Activated CD4-positive, alpha-beta T cell treated with anti-CD3 and anti-CD28 coated beads, Interleukin-2, amount 10 ng/mL, durations not matched to agents 7 days and 5 days (primary cell): Measurements from ENCODE around the gene ZCCHC9. TPM values are rescaled to one million over a fixed set of nuclear protein-coding genes. Genes with fewer than 3 reads are reported as not detected.
"Not testable (repeated sequence)": the region's sequence is repeated elsewhere in the genome, so short reads cannot be mapped to it uniquely, and the experiment has no call there.

ENCODE experiments used
- CTCF ChIA-PET: fragments of 350-600 bp; sonication (Branson Sonifier 250); formaldehyde crosslinking; loops from one replicate; lab custom pipeline; 2021; ENCODE audit warnings: antibody characterized with exemption; lab: Charles Lee
- POLR2A ChIA-PET: fragments of 350-600 bp; sonication (Branson Sonifier 250); formaldehyde crosslinking; loops from one replicate; lab custom pipeline; 2021; ENCODE audit warnings: antibody characterized with exemption; lab: Charles Lee
- DNase-seq: peaks from one replicate; pipeline ENCODE4 v3.0.0-alpha.2; 2020
- H3K27ac Mint-ChIP-seq: one replicate; pipeline ENCODE4 v1.8.0; 2021; ENCODE audit warnings: mild to moderate bottlenecking, moderate library complexity, mixed read lengths
- H3K27me3 Mint-ChIP-seq: one replicate; pipeline ENCODE4 v1.8.0; 2021; ENCODE audit warnings: mixed read lengths
- H3K36me3 Mint-ChIP-seq: one replicate; pipeline ENCODE4 v1.8.0; 2021; ENCODE audit warnings: low read depth, mixed read lengths
- H3K4me1 Mint-ChIP-seq: one replicate; pipeline ENCODE4 v1.8.0; 2021; ENCODE audit warnings: mixed read lengths
- H3K4me3 Mint-ChIP-seq: one replicate; pipeline ENCODE4 v1.8.0; 2021; ENCODE audit warnings: mild to moderate bottlenecking, moderate library complexity, mixed read lengths
- H3K9me3 Mint-ChIP-seq: one replicate; pipeline ENCODE4 v1.8.0; 2021; ENCODE audit warnings: mixed read lengths
- total RNA-seq, 2 experiments: library from RNA; stranded (reverse); gene quantifications; one replicate each; pipeline ENCODE4 v1.2.3, GENCODE V29; 2021

The ZCCHC9 gene
- total RNA-seq, 2 experiments from 2014 or later, result 33.6 to 35.2 TPM

DNA sequence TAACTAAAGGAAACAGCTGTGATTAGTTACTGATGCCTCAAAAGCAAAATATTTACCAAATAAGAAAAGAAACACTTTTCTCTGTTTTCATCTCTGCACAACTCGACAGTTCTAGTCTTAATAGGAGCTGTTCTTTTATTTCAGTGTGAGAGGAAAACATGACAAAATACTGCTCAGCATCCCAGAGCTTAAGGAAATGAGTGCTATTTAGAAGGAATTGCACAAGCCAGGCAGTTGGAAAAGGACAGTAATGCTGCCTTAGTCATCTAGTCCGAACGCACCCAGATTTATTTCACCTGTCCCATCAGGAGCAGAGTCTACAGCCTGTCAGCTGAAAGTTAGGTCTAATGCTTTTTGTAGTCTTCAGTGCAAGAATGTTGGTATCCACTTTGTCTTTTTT is 12.3 kb downstream of the ZCCHC9 start:
- Mint-ChIP-seq H3K4me1 (no peaks in the 10 kb centered on the region), H3K36me3 (peaks cover 30% of the 10 kb centered on the region), H3K9me3 (peaks cover 2% of the 10 kb centered on the region), H3K27ac (no peak overlapping the region), H3K4me3 (no peak overlapping the region), H3K27me3 (no peaks in the 10 kb centered on the region)
- ChIA-PET POLR2A (no interaction called here), CTCF (interaction anchor here (2.1 to 3.2 kb wide), 2 partner anchors 12 to 14 kb away, joined by 7 to 10 read pairs; partner anchors contain the start of gene ZCCHC9)
- no peak for DNase-seq

DNA sequence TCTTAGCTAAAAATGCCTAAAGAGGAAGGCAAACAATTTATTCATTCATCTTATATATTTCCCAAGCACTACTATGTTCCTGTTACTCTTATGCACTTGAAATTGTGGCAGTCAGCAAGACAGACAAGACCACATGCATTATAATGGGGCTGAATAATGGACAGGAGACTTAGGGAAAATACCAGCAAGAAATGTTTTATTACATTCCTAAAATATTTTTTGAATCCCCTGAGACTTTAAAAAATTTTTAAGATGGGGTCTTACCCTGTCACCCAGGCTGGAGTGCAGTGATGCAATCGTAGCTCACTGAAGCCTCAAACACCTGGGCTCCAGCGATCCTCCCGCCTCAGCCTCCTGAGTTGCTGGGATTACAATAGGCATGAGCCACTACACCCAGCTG is 13.2 kb downstream of the ZCCHC9 start:
- ChIA-PET CTCF (interaction anchor here (0.6 to 3.2 kb wide), 3 partner anchors 13 to 19 kb away, joined by 6 to 10 read pairs (median 7); partner anchors contain the start of gene ZCCHC9), POLR2A (no interaction called here)
- peaks cover 2% of the 10 kb centered on the region for H3K9me3 Mint-ChIP-seq
- no peak for DNase-seq
- no peak overlapping the region for H3K4me3 Mint-ChIP-seq
- no peaks in the 10 kb centered on the region for H3K27me3 Mint-ChIP-seq
- peaks cover 24% of the 10 kb centered on the region for H3K36me3 Mint-ChIP-seq
- H3K27ac Mint-ChIP-seq, result no peak overlapping the region
- no peaks in the 10 kb centered on the region for H3K4me1 Mint-ChIP-seq

DNA sequence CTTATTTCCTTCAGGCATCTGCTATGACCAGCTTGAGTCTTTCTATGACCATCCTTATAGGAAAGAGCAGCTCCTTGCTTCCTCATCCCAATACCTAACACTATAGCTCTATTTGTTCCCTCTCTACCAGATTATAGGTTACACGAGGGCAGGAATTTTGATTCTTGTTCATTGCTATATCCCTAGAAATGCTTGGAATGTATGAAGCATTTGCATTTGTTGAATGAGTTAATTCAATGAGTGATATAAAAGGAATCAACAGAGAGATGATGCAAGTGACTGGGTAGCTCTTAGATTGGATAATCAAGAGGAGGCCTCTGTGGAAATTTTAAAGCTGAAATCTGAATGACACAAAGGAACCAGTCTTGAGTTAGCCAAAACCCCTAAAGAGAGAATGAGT is 13.9 kb downstream of the ZCCHC9 start:
- H3K27me3 Mint-ChIP-seq, result no peaks in the 10 kb centered on the region
- no peak overlapping the region for H3K4me3 Mint-ChIP-seq
- H3K4me1 Mint-ChIP-seq, result no peaks in the 10 kb centered on the region
- no peak for DNase-seq
- peaks cover 22% of the 10 kb centered on the region for H3K36me3 Mint-ChIP-seq
- ChIA-PET POLR2A (no interaction called here), CTCF (interaction anchor here (0.6 to 3.2 kb wide), 3 partner anchors 13 to 18 kb away, joined by 6 to 10 read pairs (median 7); partner anchors contain the start of gene ZCCHC9)
- H3K27ac Mint-ChIP-seq, result no peak overlapping the region
- peaks cover 2% of the 10 kb centered on the region for H3K9me3 Mint-ChIP-seq

DNA sequence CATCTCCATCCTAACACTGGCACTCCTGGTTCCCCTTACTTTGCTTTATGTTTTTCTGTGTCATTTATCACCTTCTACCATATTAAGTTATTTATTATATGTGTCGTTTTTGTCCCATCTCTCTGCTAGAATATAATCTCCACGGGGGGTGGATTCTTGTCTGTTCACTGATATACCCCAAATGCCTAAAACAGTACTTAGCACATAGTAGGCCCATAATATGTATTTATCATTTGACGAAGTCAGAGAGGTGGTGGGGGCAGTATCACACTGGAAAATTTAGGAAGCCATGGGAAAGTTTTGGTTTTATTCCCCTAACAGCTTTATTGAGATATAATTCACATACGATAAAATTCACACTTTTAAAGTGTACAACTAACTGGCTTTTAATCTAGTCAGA is 14.4 kb downstream of the ZCCHC9 start:
- no peak overlapping the region for H3K4me3 Mint-ChIP-seq
- ChIA-PET POLR2A (no interaction called here), CTCF (interaction anchor here (0.7 to 3.2 kb wide), 2 partner anchors 13 to 16 kb away, joined by 3 to 10 read pairs; no protein-coding TSS in a partner anchor)
- H3K36me3 Mint-ChIP-seq, result peaks cover 20% of the 10 kb centered on the region
- H3K4me1 Mint-ChIP-seq, result no peaks in the 10 kb centered on the region
- no peak overlapping the region for H3K27ac Mint-ChIP-seq
- no peak for DNase-seq
- H3K27me3 Mint-ChIP-seq, result no peaks in the 10 kb centered on the region
- peaks cover 2% of the 10 kb centered on the region for H3K9me3 Mint-ChIP-seq

DNA sequence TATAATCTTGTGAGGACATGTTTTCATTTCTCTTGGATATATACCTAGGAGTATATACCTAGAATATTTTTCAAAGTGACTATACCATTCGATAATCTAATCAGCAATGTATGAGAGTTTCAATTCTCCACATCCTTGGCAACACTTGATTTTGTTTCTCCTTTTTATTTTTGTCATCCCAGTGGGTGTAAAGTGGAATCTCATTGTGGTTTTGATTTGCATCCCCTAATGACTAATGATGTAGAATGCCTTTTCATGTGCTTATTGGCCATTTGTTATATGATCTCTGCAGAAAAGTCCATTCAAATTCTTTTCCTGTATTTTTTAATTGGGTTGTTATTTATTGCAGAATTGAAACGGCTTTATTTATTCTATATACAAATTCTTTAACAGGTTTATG is 15.2 kb downstream of the ZCCHC9 start:
- peaks cover 2% of the 10 kb centered on the region for H3K9me3 Mint-ChIP-seq
- no peaks in the 10 kb centered on the region for H3K4me1 Mint-ChIP-seq
- no peak overlapping the region for H3K4me3 Mint-ChIP-seq
- ChIA-PET POLR2A (no interaction called here), CTCF (interaction anchor here (0.7 kb wide), 1 partner anchor 13 kb away, joined by 3 read pairs; no protein-coding TSS in a partner anchor)
- no peaks in the 10 kb centered on the region for H3K27me3 Mint-ChIP-seq
- H3K27ac Mint-ChIP-seq, result no peak overlapping the region
- peaks cover 15% of the 10 kb centered on the region for H3K36me3 Mint-ChIP-seq
- no peak for DNase-seq

DNA sequence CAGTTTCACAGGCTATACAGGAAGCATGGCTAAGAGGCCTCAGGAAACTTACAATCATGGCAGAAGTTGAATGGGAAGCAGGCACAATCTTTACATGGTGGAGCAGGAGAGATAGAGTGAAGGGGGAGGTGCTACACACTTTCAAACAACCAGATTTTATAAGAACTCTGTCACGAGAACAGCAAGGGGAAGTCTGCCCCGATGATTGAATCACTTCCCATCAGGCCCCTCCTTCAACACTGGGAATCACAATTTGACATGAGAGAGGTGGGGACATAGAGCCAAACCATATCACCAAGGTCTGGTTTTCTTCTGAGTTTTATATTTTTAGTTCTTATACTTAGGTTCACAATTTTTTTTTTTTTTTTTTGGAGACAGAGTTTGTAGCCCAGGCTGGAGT is 16.1 kb downstream of the ZCCHC9 start:
- Mint-ChIP-seq H3K4me1 (no peaks in the 10 kb centered on the region), H3K36me3 (peaks cover 10% of the 10 kb centered on the region), H3K9me3 (peaks cover 2% of the 10 kb centered on the region), H3K4me3 (no peak overlapping the region), H3K27me3 (no peaks in the 10 kb centered on the region), H3K27ac (no peak overlapping the region)
- DNase-seq, result no peak
- ChIA-PET POLR2A (no interaction called here), CTCF (no interaction called here)

DNA sequence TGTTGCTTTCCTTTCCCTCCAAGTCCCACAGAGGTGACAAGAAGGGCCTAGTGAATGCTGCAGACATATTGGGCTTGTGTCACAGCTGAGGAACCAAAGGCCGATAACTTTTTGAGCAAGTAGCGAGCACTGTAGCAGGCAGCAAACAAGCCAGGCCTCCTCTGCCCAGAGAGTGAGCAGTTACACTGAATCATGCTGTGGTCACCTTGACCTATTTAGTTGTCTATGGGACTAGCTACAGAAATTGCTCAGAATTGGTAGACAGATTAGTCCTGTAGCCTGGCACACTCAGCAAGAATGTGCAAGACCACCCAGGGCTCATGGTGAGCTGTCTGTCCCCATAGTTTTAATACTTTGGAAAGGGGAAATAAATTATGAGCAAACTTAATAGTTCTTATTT is 25.2 kb downstream of the ZCCHC9 start:
- H3K9me3 Mint-ChIP-seq, result no peaks in the 10 kb centered on the region
- no peaks in the 10 kb centered on the region for H3K36me3 Mint-ChIP-seq
- H3K27me3 Mint-ChIP-seq, result peaks cover 2% of the 10 kb centered on the region
- no peaks in the 10 kb centered on the region for H3K4me1 Mint-ChIP-seq
- no peak for DNase-seq
- no peak overlapping the region for H3K4me3 Mint-ChIP-seq
- POLR2A ChIA-PET, result no interaction called here
- CTCF ChIA-PET, result no interaction called here
- H3K27ac Mint-ChIP-seq, result no peak overlapping the region

DNA sequence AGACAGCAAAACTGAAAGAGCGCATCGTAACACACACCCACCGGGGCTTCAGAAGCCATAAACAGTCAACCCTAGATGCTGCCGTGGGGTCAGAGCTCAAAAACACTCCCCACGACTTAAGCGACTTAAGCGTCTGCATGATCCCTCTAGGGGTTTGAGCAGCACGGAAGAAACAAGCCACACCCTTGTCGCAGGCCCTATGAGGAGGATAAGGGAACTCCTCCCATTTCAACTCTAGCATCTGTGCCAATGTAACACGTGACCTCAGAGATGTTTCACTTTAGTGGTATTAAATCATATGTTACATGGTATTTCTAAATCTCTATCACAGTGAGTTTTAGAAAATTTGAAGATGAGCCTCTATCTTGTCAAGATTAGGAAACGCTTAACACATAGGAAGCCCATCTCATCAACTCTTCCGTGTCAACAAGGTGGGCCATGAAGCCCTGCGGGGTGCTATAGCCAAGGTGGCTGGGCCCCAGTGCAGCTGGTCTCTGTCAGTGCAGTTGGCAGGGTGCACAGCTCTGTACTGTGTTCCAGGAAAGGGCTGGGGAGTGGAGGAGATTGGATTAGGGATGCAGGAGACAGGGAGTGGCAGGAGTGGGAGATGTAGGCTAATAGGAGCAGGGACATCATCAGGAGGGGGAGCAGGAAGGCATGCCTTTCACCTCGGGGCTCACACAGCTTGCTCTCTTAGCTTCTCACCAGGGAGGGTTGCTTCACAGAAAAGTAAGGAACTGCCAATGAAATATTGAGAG is 33.1 kb downstream of the ZCCHC9 start:
- Mint-ChIP-seq H3K27ac (no peak overlapping the region), H3K36me3 (no peaks in the 10 kb centered on the region), H3K9me3 (peaks cover 2% of the 10 kb centered on the region), H3K4me3 (no peak overlapping the region), H3K27me3 (no peaks in the 10 kb centered on the region), H3K4me1 (no peaks in the 10 kb centered on the region)
- ChIA-PET CTCF (no interaction called here), POLR2A (interaction anchor here (0.6 kb wide), 1 partner anchor 39 kb away, joined by 5 read pairs; no protein-coding TSS in a partner anchor)
- no peak for DNase-seq

DNA sequence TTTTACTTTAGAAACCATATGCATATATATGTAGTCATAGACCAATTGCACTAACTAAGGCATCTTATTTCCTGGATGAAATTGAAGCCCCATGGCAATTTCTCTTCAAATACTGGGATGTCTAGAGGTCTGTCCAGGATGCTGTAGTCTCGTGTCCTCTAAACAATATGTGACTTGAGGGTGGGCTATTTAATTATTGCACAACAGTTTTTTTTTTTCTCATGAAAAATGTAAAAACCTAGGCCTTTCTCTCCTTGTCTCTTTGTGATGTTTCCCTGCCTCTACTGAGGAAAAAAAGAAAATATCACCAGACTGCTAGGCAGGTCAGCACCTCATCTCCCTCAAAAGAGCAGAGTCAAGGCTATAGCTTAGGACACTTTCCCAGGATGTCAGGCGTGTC is 34.6 kb downstream of the ZCCHC9 start:
- ChIA-PET CTCF (no interaction called here), POLR2A (no interaction called here)
- Mint-ChIP-seq H3K4me1 (no peaks in the 10 kb centered on the region), H3K4me3 (no peak overlapping the region), H3K27ac (no peak overlapping the region), H3K27me3 (no peaks in the 10 kb centered on the region), H3K9me3 (peaks cover 2% of the 10 kb centered on the region), H3K36me3 (no peaks in the 10 kb centered on the region)
- no peak for DNase-seq

DNA sequence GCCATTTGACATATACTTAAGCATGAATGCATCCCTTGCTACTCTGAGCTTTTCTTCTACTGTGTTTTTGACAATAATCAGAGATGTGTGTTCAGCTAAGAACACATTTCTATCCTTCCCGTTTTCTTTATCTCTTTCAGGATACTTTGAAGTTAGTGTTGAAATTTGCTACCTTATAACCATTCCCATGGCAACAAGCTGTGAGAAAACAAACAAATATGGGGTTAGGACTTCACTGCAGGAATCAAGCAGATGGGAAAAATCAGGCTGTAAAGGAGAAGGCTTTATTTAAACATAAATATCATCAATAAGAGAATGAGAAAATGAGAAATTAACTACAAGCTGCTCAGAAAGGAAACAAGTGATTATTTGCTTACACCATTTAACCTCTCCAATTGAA is 35.2 kb downstream of the ZCCHC9 start:
- Mint-ChIP-seq H3K27me3 (no peaks in the 10 kb centered on the region), H3K9me3 (peaks cover 2% of the 10 kb centered on the region), H3K27ac (no peak overlapping the region), H3K4me3 (no peak overlapping the region), H3K4me1 (no peaks in the 10 kb centered on the region), H3K36me3 (no peaks in the 10 kb centered on the region)
- no peak for DNase-seq
- ChIA-PET POLR2A (no interaction called here), CTCF (interaction anchor here (1.0 kb wide), 1 partner anchor 9 kb away, joined by 4 read pairs; no protein-coding TSS in a partner anchor)

DNA sequence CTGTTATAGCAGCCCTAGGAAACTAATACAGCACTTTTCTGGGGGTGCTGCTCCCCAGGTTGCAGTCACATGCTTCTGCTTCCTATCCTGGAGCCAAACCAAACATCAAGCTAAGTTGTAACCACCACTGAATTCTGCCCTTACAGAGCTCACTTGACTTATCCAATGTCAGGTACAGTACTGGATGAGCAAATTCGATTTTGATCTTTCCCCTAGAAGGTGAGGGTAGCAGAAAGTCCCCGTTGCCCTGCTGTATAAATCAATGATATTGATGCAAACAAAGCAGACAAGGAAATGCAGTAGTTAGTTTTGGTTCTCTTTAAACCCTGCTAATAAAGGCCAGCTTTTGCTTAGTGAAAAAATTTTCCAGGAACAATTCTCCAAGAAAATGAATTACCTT is 36.4 kb downstream of the ZCCHC9 start:
- Mint-ChIP-seq H3K9me3 (peaks cover 2% of the 10 kb centered on the region), H3K27me3 (no peaks in the 10 kb centered on the region), H3K36me3 (no peaks in the 10 kb centered on the region), H3K4me3 (no peak overlapping the region), H3K4me1 (no peaks in the 10 kb centered on the region), H3K27ac (no peak overlapping the region)
- ChIA-PET POLR2A (no interaction called here), CTCF (interaction anchor here (0.5 to 1.2 kb wide), 2 partner anchors 20 to 35 kb away, joined by 3 read pairs; no protein-coding TSS in a partner anchor)
- DNase-seq, result no peak

DNA sequence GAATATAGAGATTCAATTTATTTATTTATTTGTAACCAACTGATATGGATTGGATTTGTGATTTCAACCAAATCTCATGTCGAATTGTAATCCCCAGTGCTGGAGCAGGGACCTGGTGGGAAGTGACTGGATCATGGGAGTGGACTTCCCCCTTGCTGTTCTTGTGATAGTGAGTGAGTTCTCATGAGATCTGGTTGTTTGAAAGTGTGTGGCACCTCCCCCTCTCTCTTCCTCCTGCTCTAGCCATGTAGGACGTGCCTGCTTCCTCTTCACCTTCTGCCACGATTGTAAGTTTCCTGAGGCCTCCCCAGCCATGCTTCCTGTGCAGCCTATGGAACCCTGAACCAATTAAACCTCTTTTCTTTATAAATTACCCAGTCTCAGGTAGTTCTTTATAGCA is 36.8 kb downstream of the ZCCHC9 start:
- H3K27me3 Mint-ChIP-seq, H3K4me3 Mint-ChIP-seq, DNase-seq, POLR2A ChIA-PET, H3K27ac Mint-ChIP-seq, H3K9me3 Mint-ChIP-seq, H3K36me3 Mint-ChIP-seq, H3K4me1 Mint-ChIP-seq: not testable (repeated sequence)
- CTCF ChIA-PET, result interaction anchor here (1.2 kb wide), 1 partner anchor 19 kb away, joined by 3 read pairs; no protein-coding TSS in a partner anchor

DNA sequence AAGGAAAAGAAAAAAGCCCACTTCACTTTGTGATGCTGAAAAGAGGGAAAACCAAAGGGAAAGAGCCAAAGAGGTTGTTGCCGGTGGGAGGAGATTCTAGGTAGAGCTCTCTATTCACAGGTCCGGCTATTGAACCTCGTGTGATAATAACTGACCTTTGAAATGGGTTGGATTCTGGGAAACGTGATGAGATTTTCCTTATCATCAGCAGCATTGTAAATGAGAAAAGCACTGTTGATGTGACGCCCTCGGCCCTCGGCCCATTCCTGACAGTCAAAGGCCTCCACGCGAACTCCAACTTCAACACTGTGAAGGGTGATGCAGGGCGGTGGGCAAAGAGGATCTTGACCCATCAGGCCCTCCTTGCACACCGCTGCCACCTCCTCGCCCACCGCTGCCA is 43.3 kb downstream of the ZCCHC9 start:
- Mint-ChIP-seq H3K36me3 (no peaks in the 10 kb centered on the region), H3K27me3 (peaks cover 2% of the 10 kb centered on the region), H3K27ac (no peak overlapping the region), H3K4me3 (no peak overlapping the region), H3K4me1 (no peaks in the 10 kb centered on the region), H3K9me3 (no peaks in the 10 kb centered on the region)
- POLR2A ChIA-PET, result no interaction called here
- DNase-seq, result no peak
- CTCF ChIA-PET, result no interaction called here
